RWPE2 (cell line): ENCODE measurements around the gene CCDC86.

ENCODE experiments used
- ATAC-seq: fragments of 200-7000 bp; cut with Tn5 transposase; 3 replicates; pipeline ENCODE4 v1.9.1; 2021; ENCODE audit warnings: low read depth
- DNase-seq: peaks from one replicate; pipeline ENCODE4 v3.0.0-alpha.2; 2020; ENCODE audit warnings: low spot score
- H3K27ac ChIP-seq: fragments of 450-650 bp; 2 replicates; pipeline ENCODE4 v1.5.1; 2017; ENCODE audit warnings: mild to moderate bottlenecking; ENCODE audit not compliant: poor library complexity, severe bottlenecking
- H3K27me3 ChIP-seq: fragments of 250-450 bp; sonication (Bioruptor Pico); 2 replicates; pipeline ENCODE4 v1.5.1; 2021; ENCODE audit warnings: mild to moderate bottlenecking, moderate library complexity; ENCODE audit not compliant: insufficient read depth, poor library complexity, severe bottlenecking
- H3K36me3 ChIP-seq: fragments of 250-450 bp; sonication (Bioruptor Pico); 2 replicates; pipeline ENCODE4 v1.5.1; 2020; ENCODE audit warnings: low read depth, mild to moderate bottlenecking, moderate library complexity
- H3K4me1 ChIP-seq: fragments of 250-450 bp; sonication (Bioruptor Pico); 2 replicates; pipeline ENCODE4 v1.5.1; 2021; ENCODE audit warnings: mild to moderate bottlenecking, moderate library complexity; ENCODE audit not compliant: insufficient read depth, poor library complexity, severe bottlenecking
- H3K4me3 ChIP-seq: fragments of 250-450 bp; sonication (Bioruptor Pico); 2 replicates; pipeline ENCODE4 v1.5.1; 2021; ENCODE audit warnings: mild to moderate bottlenecking, moderate library complexity; ENCODE audit not compliant: severe bottlenecking
- H3K9me3 ChIP-seq: fragments of 250-450 bp; sonication (Bioruptor Pico); 2 replicates; pipeline ENCODE4 v1.5.1; 2021; ENCODE audit warnings: mild to moderate bottlenecking, moderate library complexity; ENCODE audit not compliant: severe bottlenecking
- TF ChIP-seq, protein P1 (sequence below): fragments of 450-650 bp; IDR thresholded peaks from one replicate; pipeline ENCODE4 v1.5.1; 2017; ENCODE audit warnings: mild to moderate bottlenecking, moderate library complexity; ENCODE audit not compliant: poor library complexity, severe bottlenecking

Gene CCDC86

DNA sequence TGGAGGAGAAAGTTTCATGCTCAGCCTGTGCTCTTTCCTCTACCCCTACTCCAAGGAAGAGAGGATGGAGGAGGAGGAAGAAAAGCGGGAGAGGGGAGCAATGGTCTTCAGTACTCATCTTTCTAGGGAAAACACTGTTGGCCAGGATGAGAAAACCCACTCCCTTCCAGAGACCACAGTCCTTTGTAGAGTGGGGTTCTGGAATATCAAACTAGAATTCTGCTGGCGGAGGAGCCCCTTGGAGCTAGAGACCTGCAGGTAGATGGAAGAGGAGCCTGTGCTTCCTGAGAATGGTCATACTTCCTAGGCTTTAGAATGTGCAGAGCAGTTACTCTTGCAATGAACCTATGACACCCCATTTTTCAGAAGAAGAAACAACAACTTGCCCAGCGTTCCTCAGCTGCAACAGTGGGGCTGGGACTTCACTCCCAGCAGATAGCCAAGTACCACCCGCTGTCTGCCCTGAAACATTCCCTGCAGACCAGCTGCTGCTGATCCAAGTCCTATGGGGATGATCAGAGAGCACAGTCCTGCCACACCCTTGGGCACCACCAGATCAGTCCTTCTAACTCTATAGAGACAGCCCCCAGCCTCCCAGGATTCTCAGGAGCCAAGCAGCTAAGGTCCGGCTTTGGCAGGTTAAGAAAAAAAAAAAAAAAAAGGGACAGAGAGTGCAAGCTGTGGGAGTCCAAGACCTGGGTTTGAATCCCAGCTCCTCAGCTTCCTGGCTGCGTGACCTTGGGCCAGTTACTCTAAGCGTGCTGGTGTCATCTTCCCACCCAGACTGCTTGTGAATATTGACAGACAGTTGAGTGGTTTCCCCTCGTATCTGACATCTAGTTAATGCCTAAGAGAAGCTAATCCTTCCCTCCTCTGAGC lies 13.2 kb downstream of the CCDC86 start:
- no peaks in the 10 kb centered on the region for H3K27me3 ChIP-seq
- H3K9me3 ChIP-seq: no peaks in the 10 kb centered on the region
- peaks cover 2% of the 10 kb centered on the region; the same call in 1 of the 2 replicates for H3K36me3 ChIP-seq
- H3K4me3 ChIP-seq: no peak overlapping the region
- DNase-seq: no peak
- no peak overlapping the region for H3K27ac ChIP-seq
- ATAC-seq: no peak
- TF ChIP-seq, protein P1, sequence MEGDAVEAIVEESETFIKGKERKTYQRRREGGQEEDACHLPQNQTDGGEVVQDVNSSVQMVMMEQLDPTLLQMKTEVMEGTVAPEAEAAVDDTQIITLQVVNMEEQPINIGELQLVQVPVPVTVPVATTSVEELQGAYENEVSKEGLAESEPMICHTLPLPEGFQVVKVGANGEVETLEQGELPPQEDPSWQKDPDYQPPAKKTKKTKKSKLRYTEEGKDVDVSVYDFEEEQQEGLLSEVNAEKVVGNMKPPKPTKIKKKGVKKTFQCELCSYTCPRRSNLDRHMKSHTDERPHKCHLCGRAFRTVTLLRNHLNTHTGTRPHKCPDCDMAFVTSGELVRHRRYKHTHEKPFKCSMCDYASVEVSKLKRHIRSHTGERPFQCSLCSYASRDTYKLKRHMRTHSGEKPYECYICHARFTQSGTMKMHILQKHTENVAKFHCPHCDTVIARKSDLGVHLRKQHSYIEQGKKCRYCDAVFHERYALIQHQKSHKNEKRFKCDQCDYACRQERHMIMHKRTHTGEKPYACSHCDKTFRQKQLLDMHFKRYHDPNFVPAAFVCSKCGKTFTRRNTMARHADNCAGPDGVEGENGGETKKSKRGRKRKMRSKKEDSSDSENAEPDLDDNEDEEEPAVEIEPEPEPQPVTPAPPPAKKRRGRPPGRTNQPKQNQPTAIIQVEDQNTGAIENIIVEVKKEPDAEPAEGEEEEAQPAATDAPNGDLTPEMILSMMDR: no peak
- H3K4me1 ChIP-seq: no peaks in the 10 kb centered on the region

- Histone ChIP-seq H3K36me3 (no peaks in the 10 kb centered on the region), H3K9me3 (no peaks in the 10 kb centered on the region), H3K27ac (no peak within 1 kb of the TSS), H3K4me3 (no peak within 1 kb of the TSS), H3K4me1 (no peaks in the 10 kb centered on the region), H3K27me3 (no peaks in the 10 kb centered on the region)
- ATAC-seq (no peak), DNase-seq (no peak)
- TF ChIP-seq, protein P1: no peak
Measured at GRCh38 chr11:60855726-60856633, 14.1 kb downstream of the CCDC86 start, which contains the start of gene PTGDR2. TSS of gene PTGDR2 (minus strand) at chr11:60855950. CDS start at chr11:60853722, 2,228 bp downstream.

- TF ChIP-seq, protein P1: no peak
- no peak for DNase-seq
- no peak overlapping the region for H3K4me3 ChIP-seq
Measured at GRCh38 chr11:60857378-60858232, 15.7 kb downstream of the CCDC86 start.

DNA sequence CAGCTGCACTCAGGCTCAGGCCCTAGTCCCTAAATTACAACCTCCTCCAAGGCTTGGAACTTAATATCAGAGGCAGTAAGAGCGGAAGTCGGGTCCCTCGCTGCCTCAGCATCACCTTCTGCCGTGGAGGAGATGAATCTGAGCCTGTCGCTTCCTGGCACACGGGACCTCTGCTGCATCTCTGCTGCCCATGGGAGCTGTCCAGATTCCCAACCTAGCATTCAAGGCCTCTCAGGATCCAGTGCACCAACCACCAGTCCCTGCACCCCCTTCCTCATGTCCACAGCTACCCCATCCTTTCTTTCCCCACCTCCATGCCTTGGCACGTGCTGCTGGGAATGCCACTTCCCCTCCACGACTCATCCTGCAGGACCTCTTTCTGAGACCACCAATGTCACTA lies 16.3 kb downstream of the CCDC86 start:
- H3K36me3 ChIP-seq: no peaks in the 10 kb centered on the region
- ATAC-seq (no peak), DNase-seq (no peak)
- no peaks in the 10 kb centered on the region for H3K27me3 ChIP-seq
- H3K4me1 ChIP-seq: no peaks in the 10 kb centered on the region
- TF ChIP-seq, protein P1: no peak
- no peak overlapping the region for H3K27ac ChIP-seq
- H3K4me3 ChIP-seq: no peak overlapping the region
- no peaks in the 10 kb centered on the region for H3K9me3 ChIP-seq

More at GRCh38 chr11:60857378-60858232, 15.7 kb downstream of the CCDC86 start:
- no peak for ATAC-seq
- no peaks in the 10 kb centered on the region for H3K9me3 ChIP-seq
- no peak overlapping the region for H3K27ac ChIP-seq
- H3K36me3 ChIP-seq: no peaks in the 10 kb centered on the region
- no peaks in the 10 kb centered on the region for H3K27me3 ChIP-seq
- H3K4me1 ChIP-seq: no peaks in the 10 kb centered on the region
